K562 (cell line): Measurements from ENCODE around the gene POC1B. TPM values are rescaled to one million over a fixed set of nuclear protein-coding genes. Genes with fewer than 3 reads are reported as not detected.

ENCODE experiments used
- ATAC-seq: fragments of 200-7000 bp; cut with Tn5 transposase; 3 replicates; pipeline ENCODE4 v1.9.1; 2020; ENCODE audit warnings: moderate library complexity
- BruUV-seq: library from RNA; stranded (reverse); fragments of 400-500 nt; replicated peaks from 2 replicates; lab custom pipeline; 2021; lab: Mats Ljungman, UMichigan
- CTCF ChIA-PET: fragments of 300-600 bp; formaldehyde crosslinking; extraction: SDS; loops from one replicate; lab custom pipeline; 2021; ENCODE audit warnings: low intra/inter-chr PET ratio; lab: Yijun Ruan, JAX
- POLR2A ChIA-PET: fragments of 300-600, 350-650 bp; sonication (Branson Sonifier 250); formaldehyde crosslinking; extraction: SDS; loops from one replicate; lab custom pipeline; 2021; ENCODE audit warnings: antibody characterized with exemption, inconsistent platforms; lab: Yijun Ruan, JAX
- DNase-seq, 4 experiments: peaks; one replicate each; pipeline versions ENCODE4 v3.0.0 to v3.0.0-alpha.2; 2011 to 2018; ENCODE audit warnings: low spot score in 3 of 4, mixed read lengths in 3 of 4; ENCODE audit errors: extremely low read depth in 1 of 4
- FAIRE-seq: peaks from 2 replicates; lab custom pipeline; 2011; peaks lifted over from hg19 to GRCh38; lab: Jason Lieb, UNC
- H2AFZ ChIP-seq: 2 replicates; pipeline ENCODE4 v1.6.0; 2011; ENCODE audit warnings: low read depth, low read length, control low read depth, inconsistent platforms
- H3K27ac ChIP-seq: fragments of 200-600 bp; 3 replicates; pipeline ENCODE4 v1.8.0; 2011; ENCODE audit warnings: low read depth, mild to moderate bottlenecking, control low read depth, inconsistent platforms, low read length, moderate library complexity, mixed read lengths; ENCODE audit errors: extremely low read depth
- H3K27me3 ChIP-seq, 2 experiments: fragments of 300-600 bp in 1 of 2; 2 replicates in 1 of 2; 3 replicates in 1 of 2; pipeline versions ENCODE4 v1.6.0 to v1.8.0; 2011; ENCODE audit warnings: inconsistent platforms in 2 of 2, low read length in 2 of 2, mild to moderate bottlenecking in 1 of 2, mixed read lengths in 1 of 2, moderate library complexity in 1 of 2; ENCODE audit not compliant: control insufficient read depth in 2 of 2, insufficient read depth in 2 of 2
- H3K36me3 ChIP-seq: fragments of 300-600 bp; 3 replicates; pipeline ENCODE4 v1.8.0; 2011; ENCODE audit warnings: mild to moderate bottlenecking, low read length, inconsistent platforms; ENCODE audit not compliant: control insufficient read depth, insufficient read depth
- H3K4me1 ChIP-seq, 2 experiments: fragments of 200-600 bp in 1 of 2; replicated peaks in 1 of 2; 2 replicates in 1 of 2; 3 replicates in 1 of 2; pipeline versions ENCODE4 v1.5.1 to v1.8.0; 2011; ENCODE audit warnings: inconsistent platforms in 2 of 2, low read length in 2 of 2, mild to moderate bottlenecking in 1 of 2, mixed read lengths in 1 of 2, moderate library complexity in 1 of 2; ENCODE audit not compliant: control insufficient read depth in 2 of 2, insufficient read depth in 2 of 2
- H3K4me2 ChIP-seq: 2 replicates; pipeline ENCODE4 v1.6.1; 2011; ENCODE audit warnings: low read length, control low read depth, inconsistent platforms, mixed read lengths; ENCODE audit not compliant: insufficient read depth
- H3K4me3 ChIP-seq: fragments of 200-600 bp; sonication (generic), shearing (Covaris generic); 2 replicates; pipeline ENCODE4 v1.5.1; 2016; ENCODE audit warnings: control low read depth, inconsistent platforms
- H3K79me2 ChIP-seq: fragments of 200-600 bp; 3 replicates; pipeline ENCODE4 v1.8.0; 2011; ENCODE audit warnings: low read length, inconsistent platforms; ENCODE audit not compliant: control insufficient read depth, insufficient read depth
- H3K9ac ChIP-seq, 2 experiments: 2 replicates each; pipeline versions ENCODE4 v1.6.0 to v1.6.1; 2011; ENCODE audit warnings: low read depth in 2 of 2, low read length in 2 of 2, control low read depth in 1 of 2, inconsistent platforms in 1 of 2, mild to moderate bottlenecking in 1 of 2, mixed read lengths in 1 of 2; ENCODE audit not compliant: insufficient read depth in 1 of 2
- H3K9me1 ChIP-seq: one replicate; pipeline ENCODE4 v1.6.0; 2011; ENCODE audit warnings: inconsistent platforms, mild to moderate bottlenecking, low read length, moderate library complexity; ENCODE audit not compliant: control insufficient read depth, insufficient read depth
- H3K9me3 ChIP-seq: replicated peaks from 2 replicates; pipeline ENCODE4 v1.5.1; 2011; ENCODE audit warnings: low read depth, low read length, inconsistent platforms; ENCODE audit not compliant: control insufficient read depth, insufficient read depth
- H4K20me1 ChIP-seq: replicated peaks from 2 replicates; pipeline ENCODE4 v1.6.1; 2011; ENCODE audit warnings: low read length, inconsistent platforms, mixed read lengths; ENCODE audit not compliant: control insufficient read depth, insufficient read depth
- NFIX ChIP-seq: fragments of 250-450 bp; sonication (Bioruptor Pico); IDR thresholded peaks from 2 replicates; pipeline ENCODE4 v1.4.0; 2020; ENCODE audit warnings: low read depth, mild to moderate bottlenecking, moderate library complexity
- PHB ChIP-seq: fragments of 250-450 bp; sonication (Bioruptor Pico); IDR thresholded peaks from 2 replicates; pipeline ENCODE4 v1.5.0; 2021
- WGBS: fragments of 100-300 bp; shearing (Covaris generic); methylation state at CpG from one replicate; pipeline ENCODE4 v1.1.6; 2016; ENCODE audit warnings: low coverage, mixed read lengths; ENCODE audit not compliant: insufficient coverage; ENCODE audit errors: missing lambda C conversion rate; 5-methylcytosine and 5-hydroxymethylcytosine counted together
- in situ Hi-C: fragments of 300-500 bp; cut with MboI; formaldehyde crosslinking; loops from 4 replicates; pipeline ENCODE4 v1.15.0; 2018; ENCODE audit warnings: inconsistent platforms, mixed read lengths
- intact Hi-C: fragments of 100-400 bp; cut with micrococcal nuclease; formaldehyde crosslinking; loops from 2 replicates; pipeline ENCODE4 v1.14.2; 2022
- polyA plus RNA-seq, 8 experiments: library from polyadenylated mRNA; depleted of rRNA in 4 of 8; stranded (reverse) in 5 of 8; unstranded in 3 of 8; fragments of >200 nt; fragmentation: Nextera tagmentation in 2 of 8; fragmentation: Illumina TruSeq in 1 of 8; extraction: Ambion mirVana in 2 of 8; extraction: Trizol in 1 of 8; gene quantifications; 2 replicates each; pipeline versions ENCODE4 v1.2.1 to v1.2.3, GENCODE V29; 2011 to 2014; ENCODE audit warnings: inconsistent platforms in 1 of 8, missing spikeins in 1 of 8
- total RNA-seq, 7 experiments: library from RNA; depleted of rRNA in 6 of 7; stranded (reverse); fragments of >200 nt in 6 of 7; fragmentation: Illumina TruSeq in 2 of 7; extraction: Trizol in 2 of 7; gene quantifications; 2 replicates each; pipeline versions ENCODE4 v1.2.1 to v1.2.3, GENCODE V29; 2011 to 2021; ENCODE audit warnings: low replicate concordance in 1 of 7
- TF ChIP-seq, protein P1 (sequence below): sonication (generic); formaldehyde crosslinking; IDR thresholded peaks from 2 replicates; pipeline ENCODE4 v1.8.1; 2023; ENCODE audit warnings: mild to moderate bottlenecking, missing genetic modification reagents, moderate library complexity

The POC1B gene
- total and polyA plus RNA-seq, 9 of the 15 experiments (the other 6 are each of a cell fraction or from before 2014, with no cell fraction given), result 4.5 to 16.1 (median 10.4) TPM

DNA sequence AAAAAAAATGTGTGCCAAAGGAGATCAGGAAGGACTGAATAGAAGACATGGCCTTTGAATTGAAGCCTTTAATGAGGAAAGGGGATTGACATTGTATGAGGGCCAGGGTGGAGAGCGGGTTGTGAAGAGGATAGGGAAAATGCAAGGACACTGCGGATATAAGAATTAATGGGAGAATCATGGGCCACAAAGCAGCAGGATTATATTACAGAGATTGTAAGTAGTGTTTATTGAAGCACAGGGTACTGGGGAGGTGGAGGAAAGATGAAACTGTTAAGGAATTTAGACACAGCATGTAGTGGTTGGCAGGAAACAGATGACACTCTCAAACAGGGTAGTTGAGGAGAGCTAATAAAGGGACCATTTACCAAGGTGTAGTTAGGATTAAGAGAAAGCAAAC lies 16.4 kb upstream of the POC1B start:
- Histone ChIP-seq H3K9me1 (no peaks in the 10 kb centered on the region), H4K20me1 (no peaks in the 10 kb centered on the region), H3K9ac (no peak overlapping the region), H3K4me1 (peaks cover 11 to 51% of the 10 kb centered on the region in 2 experiments), H3K4me2 (no peak overlapping the region), H3K4me3 (no peak overlapping the region), H3K27me3 (no peaks in the 10 kb centered on the region), H3K79me2 (no peaks in the 10 kb centered on the region), H3K27ac (no peak overlapping the region)
- intact Hi-C loops, result loop anchor here (2.0 to 10.0 kb wide), 6 partner anchors 167 to 1415 kb away; partner anchors contain the start of genes ATP2B1 and CCER1
- FAIRE-seq (no peak), DNase-seq (no peak)
- POLR2A ChIA-PET, result interaction anchor here (0.6 to 1.0 kb wide), 2 partner anchors 292 to 580 kb away, joined by 3 read pairs; no protein-coding TSS in a partner anchor
- in situ Hi-C loops, result loop anchor here (25.0 kb wide), 1 partner anchor 1295 kb away; no protein-coding TSS in a partner anchor
- 94% methylated on average over 2 of the region's 2 CpGs for WGBS
- BruUV-seq, result no TSS peak
- TF ChIP-seq, protein P1, sequence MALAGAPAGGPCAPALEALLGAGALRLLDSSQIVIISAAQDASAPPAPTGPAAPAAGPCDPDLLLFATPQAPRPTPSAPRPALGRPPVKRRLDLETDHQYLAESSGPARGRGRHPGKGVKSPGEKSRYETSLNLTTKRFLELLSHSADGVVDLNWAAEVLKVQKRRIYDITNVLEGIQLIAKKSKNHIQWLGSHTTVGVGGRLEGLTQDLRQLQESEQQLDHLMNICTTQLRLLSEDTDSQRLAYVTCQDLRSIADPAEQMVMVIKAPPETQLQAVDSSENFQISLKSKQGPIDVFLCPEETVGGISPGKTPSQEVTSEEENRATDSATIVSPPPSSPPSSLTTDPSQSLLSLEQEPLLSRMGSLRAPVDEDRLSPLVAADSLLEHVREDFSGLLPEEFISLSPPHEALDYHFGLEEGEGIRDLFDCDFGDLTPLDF (CRISPR knock-in tag), result no peak
- TF ChIP-seq NFIX, result no peak
- no peak for TF ChIP-seq PHB (CRISPR knock-in tag)
- TF ChIP-seq, all 486 proteins: peak for 0
- H3K9me3 ChIP-seq, result no peaks in the 10 kb centered on the region
- no peak for ATAC-seq
- H3K36me3 ChIP-seq, result no peaks in the 10 kb centered on the region
- CTCF ChIA-PET, result interaction anchor here (0.8 kb wide), 1 partner anchor 561 kb away, joined by 5 read pairs; no protein-coding TSS in a partner anchor
- H2AFZ ChIP-seq, result no peak overlapping the region
